ENCODE results near the gene FDX2. TPM values are rescaled to one million over a fixed set of nuclear protein-coding genes. Genes with fewer than 3 reads are reported as not detected.
A peak's percentile ranks its signal among the peaks of the same experiment; 100 is the strongest.
"Not testable (repeated sequence)": the region's sequence is repeated elsewhere in the genome, so short reads cannot be mapped to it uniquely, and the experiment has no call there.

The FDX2 gene
- total and polyA plus RNA-seq, 4 donors = 5.8 to 18.7 (median 10.0) TPM

DNA sequence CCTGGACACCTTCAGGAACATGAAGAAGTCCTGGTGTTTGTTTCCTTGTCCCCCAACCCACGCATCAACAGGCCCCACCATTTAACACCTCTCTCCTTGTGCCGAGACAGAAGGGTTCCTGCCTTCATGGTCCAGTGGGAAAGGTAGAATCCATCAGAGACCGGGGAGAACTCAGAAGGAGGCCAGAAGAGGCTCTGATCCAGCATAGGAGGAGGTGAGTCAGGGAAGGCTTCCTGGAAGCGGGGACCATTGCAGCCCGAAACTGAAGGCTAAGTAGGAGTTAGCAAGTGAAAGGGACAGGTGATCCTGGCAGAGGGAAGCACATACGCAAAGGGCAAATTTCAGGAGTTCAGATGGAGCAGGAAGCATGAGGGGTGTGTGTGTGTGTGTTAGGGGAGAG lies 23.1 kb upstream of the FDX2 start:
- Histone ChIP-seq H3K4me1 (ENCODE audit: control insufficient read depth in 4 of 4, insufficient read depth in 4 of 4, low read length in 3 of 4) (peaks cover 7 to 29% (median 18%) of the 10 kb centered on the region in 4 donors), H3K9ac (ENCODE audit: low read depth in 1 of 2, low read length in 2 of 2) (peak overlapping the region in 1 of 2 donors; percentile 20), H3K4me3 (ENCODE audit: low read depth in 1 of 3, low read length in 3 of 3) (no peak overlapping the region), H3K9me3 (ENCODE audit: control insufficient read depth in 4 of 4, low read length in 3 of 4) (no peaks in the 10 kb centered on the region), H3K27me3 (ENCODE audit: control insufficient read depth in 4 of 4, insufficient read depth in 4 of 4, low read length in 3 of 4) (no peaks in the 10 kb centered on the region), H3K36me3 (ENCODE audit: control insufficient read depth in 4 of 4, insufficient read depth in 3 of 4, low read depth in 1 of 4, low read length in 3 of 4) (no peaks in the 10 kb centered on the region), H3K27ac (ENCODE audit: low read depth in 1 of 2, low read length in 2 of 2) (peak overlapping the region; percentile 1 to 46)
- WGBS = 85% methylated on average over 6 of the region's 6 CpGs
- TF ChIP-seq FOXA1 (IDR thresholded peaks at IDR 0.05) (no peak), FOXA2 (IDR thresholded peaks at IDR 0.05) (no peak), RXRA (IDR thresholded peaks at IDR 0.05) (no peak), RAD21 (IDR thresholded peaks at IDR 0.05) (no peak), NR2F2 (IDR thresholded peaks at IDR 0.05) (no peak), TAF1 (conservative IDR thresholded peaks at IDR 0.05) (no peak), JUND (IDR thresholded peaks at IDR 0.05) (no peak), HNF4G (IDR thresholded peaks at IDR 0.05) (no peak), EGR1 (IDR thresholded peaks at IDR 0.05; ENCODE audit: low read depth in 2 of 2) (no peak), YY1 (IDR thresholded peaks at IDR 0.05) (no peak), GABPA (IDR thresholded peaks at IDR 0.05 in 1 of 2, conservative IDR thresholded peaks at IDR 0.05 in 1 of 2) (no peak), HNF4A (conservative IDR thresholded peaks at IDR 0.05) (no peak), SP1 (IDR thresholded peaks at IDR 0.05) (no peak)
- TF ChIP-seq, protein P1, sequence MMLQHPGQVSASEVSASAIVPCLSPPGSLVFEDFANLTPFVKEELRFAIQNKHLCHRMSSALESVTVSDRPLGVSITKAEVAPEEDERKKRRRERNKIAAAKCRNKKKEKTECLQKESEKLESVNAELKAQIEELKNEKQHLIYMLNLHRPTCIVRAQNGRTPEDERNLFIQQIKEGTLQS (IDR thresholded peaks at IDR 0.05) = no peak
- TF ChIP-seq, protein P2, sequence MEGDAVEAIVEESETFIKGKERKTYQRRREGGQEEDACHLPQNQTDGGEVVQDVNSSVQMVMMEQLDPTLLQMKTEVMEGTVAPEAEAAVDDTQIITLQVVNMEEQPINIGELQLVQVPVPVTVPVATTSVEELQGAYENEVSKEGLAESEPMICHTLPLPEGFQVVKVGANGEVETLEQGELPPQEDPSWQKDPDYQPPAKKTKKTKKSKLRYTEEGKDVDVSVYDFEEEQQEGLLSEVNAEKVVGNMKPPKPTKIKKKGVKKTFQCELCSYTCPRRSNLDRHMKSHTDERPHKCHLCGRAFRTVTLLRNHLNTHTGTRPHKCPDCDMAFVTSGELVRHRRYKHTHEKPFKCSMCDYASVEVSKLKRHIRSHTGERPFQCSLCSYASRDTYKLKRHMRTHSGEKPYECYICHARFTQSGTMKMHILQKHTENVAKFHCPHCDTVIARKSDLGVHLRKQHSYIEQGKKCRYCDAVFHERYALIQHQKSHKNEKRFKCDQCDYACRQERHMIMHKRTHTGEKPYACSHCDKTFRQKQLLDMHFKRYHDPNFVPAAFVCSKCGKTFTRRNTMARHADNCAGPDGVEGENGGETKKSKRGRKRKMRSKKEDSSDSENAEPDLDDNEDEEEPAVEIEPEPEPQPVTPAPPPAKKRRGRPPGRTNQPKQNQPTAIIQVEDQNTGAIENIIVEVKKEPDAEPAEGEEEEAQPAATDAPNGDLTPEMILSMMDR (IDR thresholded peaks at IDR 0.05; ENCODE audit: low read depth, low read length, missing input control) = no peak
- TF ChIP-seq, protein P3, sequence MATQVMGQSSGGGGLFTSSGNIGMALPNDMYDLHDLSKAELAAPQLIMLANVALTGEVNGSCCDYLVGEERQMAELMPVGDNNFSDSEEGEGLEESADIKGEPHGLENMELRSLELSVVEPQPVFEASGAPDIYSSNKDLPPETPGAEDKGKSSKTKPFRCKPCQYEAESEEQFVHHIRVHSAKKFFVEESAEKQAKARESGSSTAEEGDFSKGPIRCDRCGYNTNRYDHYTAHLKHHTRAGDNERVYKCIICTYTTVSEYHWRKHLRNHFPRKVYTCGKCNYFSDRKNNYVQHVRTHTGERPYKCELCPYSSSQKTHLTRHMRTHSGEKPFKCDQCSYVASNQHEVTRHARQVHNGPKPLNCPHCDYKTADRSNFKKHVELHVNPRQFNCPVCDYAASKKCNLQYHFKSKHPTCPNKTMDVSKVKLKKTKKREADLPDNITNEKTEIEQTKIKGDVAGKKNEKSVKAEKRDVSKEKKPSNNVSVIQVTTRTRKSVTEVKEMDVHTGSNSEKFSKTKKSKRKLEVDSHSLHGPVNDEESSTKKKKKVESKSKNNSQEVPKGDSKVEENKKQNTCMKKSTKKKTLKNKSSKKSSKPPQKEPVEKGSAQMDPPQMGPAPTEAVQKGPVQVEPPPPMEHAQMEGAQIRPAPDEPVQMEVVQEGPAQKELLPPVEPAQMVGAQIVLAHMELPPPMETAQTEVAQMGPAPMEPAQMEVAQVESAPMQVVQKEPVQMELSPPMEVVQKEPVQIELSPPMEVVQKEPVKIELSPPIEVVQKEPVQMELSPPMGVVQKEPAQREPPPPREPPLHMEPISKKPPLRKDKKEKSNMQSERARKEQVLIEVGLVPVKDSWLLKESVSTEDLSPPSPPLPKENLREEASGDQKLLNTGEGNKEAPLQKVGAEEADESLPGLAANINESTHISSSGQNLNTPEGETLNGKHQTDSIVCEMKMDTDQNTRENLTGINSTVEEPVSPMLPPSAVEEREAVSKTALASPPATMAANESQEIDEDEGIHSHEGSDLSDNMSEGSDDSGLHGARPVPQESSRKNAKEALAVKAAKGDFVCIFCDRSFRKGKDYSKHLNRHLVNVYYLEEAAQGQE (IDR thresholded peaks at IDR 0.05) = no peak
- TF ChIP-seq, protein P4, sequence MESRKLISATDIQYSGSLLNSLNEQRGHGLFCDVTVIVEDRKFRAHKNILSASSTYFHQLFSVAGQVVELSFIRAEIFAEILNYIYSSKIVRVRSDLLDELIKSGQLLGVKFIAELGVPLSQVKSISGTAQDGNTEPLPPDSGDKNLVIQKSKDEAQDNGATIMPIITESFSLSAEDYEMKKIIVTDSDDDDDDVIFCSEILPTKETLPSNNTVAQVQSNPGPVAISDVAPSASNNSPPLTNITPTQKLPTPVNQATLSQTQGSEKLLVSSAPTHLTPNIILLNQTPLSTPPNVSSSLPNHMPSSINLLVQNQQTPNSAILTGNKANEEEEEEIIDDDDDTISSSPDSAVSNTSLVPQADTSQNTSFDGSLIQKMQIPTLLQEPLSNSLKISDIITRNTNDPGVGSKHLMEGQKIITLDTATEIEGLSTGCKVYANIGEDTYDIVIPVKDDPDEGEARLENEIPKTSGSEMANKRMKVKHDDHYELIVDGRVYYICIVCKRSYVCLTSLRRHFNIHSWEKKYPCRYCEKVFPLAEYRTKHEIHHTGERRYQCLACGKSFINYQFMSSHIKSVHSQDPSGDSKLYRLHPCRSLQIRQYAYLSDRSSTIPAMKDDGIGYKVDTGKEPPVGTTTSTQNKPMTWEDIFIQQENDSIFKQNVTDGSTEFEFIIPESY (IDR thresholded peaks at IDR 0.05) = no peak
- TF ChIP-seq, protein P5, sequence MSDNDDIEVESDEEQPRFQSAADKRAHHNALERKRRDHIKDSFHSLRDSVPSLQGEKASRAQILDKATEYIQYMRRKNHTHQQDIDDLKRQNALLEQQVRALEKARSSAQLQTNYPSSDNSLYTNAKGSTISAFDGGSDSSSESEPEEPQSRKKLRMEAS (IDR thresholded peaks at IDR 0.05) = no peak
- no peak for DNase-seq (ENCODE audit: low spot score)

DNA sequence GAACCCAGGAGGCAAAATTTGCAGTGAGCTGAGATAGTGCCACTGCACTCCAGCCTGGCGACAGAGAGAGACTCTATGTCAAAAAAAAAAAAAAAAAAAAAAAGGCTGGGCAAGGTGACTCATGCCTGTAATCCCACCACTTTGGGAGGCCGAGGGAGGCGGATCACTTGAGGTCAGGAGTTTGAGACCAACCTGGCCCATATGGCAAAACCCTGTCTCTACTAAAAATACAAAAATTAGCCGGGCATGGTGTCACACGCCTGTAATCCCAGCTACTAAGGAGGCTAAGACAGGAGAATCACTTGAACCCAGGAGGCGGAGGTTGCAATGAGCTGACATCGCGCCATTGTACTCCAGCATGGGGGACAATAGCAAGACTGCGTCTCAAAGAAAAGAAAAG lies 20.9 kb upstream of the FDX2 start:
- not testable (repeated sequence) for H3K4me3 ChIP-seq (ENCODE audit: low read depth in 1 of 3, low read length in 3 of 3); H3K9ac ChIP-seq (ENCODE audit: low read depth in 1 of 2, low read length in 2 of 2); H3K36me3 ChIP-seq (ENCODE audit: control insufficient read depth in 4 of 4, insufficient read depth in 3 of 4, low read depth in 1 of 4, low read length in 3 of 4); H3K27ac ChIP-seq (ENCODE audit: low read depth in 1 of 2, low read length in 2 of 2); DNase-seq (ENCODE audit: low spot score); H3K27me3 ChIP-seq (ENCODE audit: control insufficient read depth in 4 of 4, insufficient read depth in 4 of 4, low read length in 3 of 4); H3K9me3 ChIP-seq (ENCODE audit: control insufficient read depth in 4 of 4, low read length in 3 of 4)
- H3K4me1 ChIP-seq (ENCODE audit: control insufficient read depth in 4 of 4, insufficient read depth in 4 of 4, low read length in 3 of 4) = peaks cover 10 to 45% (median 31%) of the 10 kb centered on the region in 4 donors
- 91% methylated on average over 9 of the region's 9 CpGs for WGBS
